Smooth muscle cell (in vitro differentiated cells): ENCODE measurements around the gene RAB31. TPM values are rescaled to one million over a fixed set of nuclear protein-coding genes. Genes with fewer than 3 reads are reported as not detected.
A peak's percentile ranks its signal among the peaks of the same experiment; 100 is the strongest.

ENCODE experiments used
- DNase-seq: peaks from one replicate; lab custom pipeline; 2025; ENCODE audit not compliant: unreplicated experiment; lab: John Stamatoyannopoulos, UW
- H2AFZ ChIP-seq: fragments of 200-600 bp; sonication (generic); 2 replicates; pipeline ENCODE4 v1.6.0; 2016; ENCODE audit warnings: antibody characterized with exemption, low read depth, mild to moderate bottlenecking
- H3F3A ChIP-seq: fragments of 200-600 bp; sonication (generic); 2 replicates; pipeline ENCODE4 v1.6.0; 2017; ENCODE audit warnings: antibody characterized with exemption, low read depth
- H3K27ac ChIP-seq: fragments of 200-600 bp; sonication (generic); 2 replicates; pipeline ENCODE4 v1.5.1; 2016; ENCODE audit warnings: low read depth, mild to moderate bottlenecking
- H3K27me3 ChIP-seq: fragments of 200-600 bp; sonication (generic); 2 replicates; pipeline ENCODE4 v1.6.1; 2016; ENCODE audit warnings: low read depth, mild to moderate bottlenecking
- H3K36me3 ChIP-seq: fragments of 200-600 bp; sonication (generic); 2 replicates; pipeline ENCODE4 v1.5.1; 2016; ENCODE audit warnings: low read depth
- H3K4me1 ChIP-seq: fragments of 200-600 bp; sonication (generic); 2 replicates; pipeline ENCODE4 v1.5.1; 2016; ENCODE audit warnings: low read depth
- H3K4me2 ChIP-seq: fragments of 200-600 bp; sonication (generic); 2 replicates; pipeline ENCODE4 v1.6.0; 2016; ENCODE audit warnings: mild to moderate bottlenecking
- H3K4me3 ChIP-seq: fragments of 200-600 bp; sonication (generic); 2 replicates; pipeline ENCODE4 v1.5.1; 2016; ENCODE audit warnings: mild to moderate bottlenecking
- H3K79me2 ChIP-seq: fragments of 200-600 bp; sonication (generic); 2 replicates; pipeline ENCODE4 v1.6.0; 2016; ENCODE audit warnings: low read depth, mild to moderate bottlenecking
- H3K9ac ChIP-seq: fragments of 200-600 bp; sonication (generic); 2 replicates; pipeline ENCODE4 v1.6.0; 2016; ENCODE audit warnings: low read depth
- H3K9me3 ChIP-seq: fragments of 200-600 bp; sonication (generic); replicated peaks from 2 replicates; pipeline ENCODE4 v1.5.1; 2016; ENCODE audit warnings: low read depth
- H4K20me1 ChIP-seq: fragments of 200-600 bp; sonication (generic); 2 replicates; pipeline ENCODE4 v1.6.0; 2016; ENCODE audit warnings: low read depth
- CTCF ChIP-seq: fragments of 200-600 bp; sonication (generic); IDR thresholded peaks from 2 replicates; pipeline ENCODE4 v1.5.1; 2017; ENCODE audit warnings: borderline replicate concordance, mild to moderate bottlenecking, antibody characterized with exemption; ENCODE audit not compliant: insufficient read depth, poor library complexity, severe bottlenecking
- WGBS: methylation state at CpG from one replicate; pipeline ENCODE4 v1.1.7; 2016; ENCODE audit warnings: low lambda C conversion rate; 5-methylcytosine and 5-hydroxymethylcytosine counted together
- polyA plus RNA-seq: library from polyadenylated mRNA; unstranded; fragments of >200 nt; fragmentation: Nextera tagmentation; extraction: Ambion mirVana; gene quantifications from 2 replicates; pipeline ENCODE4 v1.2.1, GENCODE V29; 2016
- total RNA-seq: library from RNA; depleted of rRNA; stranded (reverse); fragments of >200 nt; gene quantifications from 2 replicates; pipeline ENCODE4 v1.2.3, GENCODE V29; 2014

Gene RAB31
- total and polyA plus RNA-seq, 2 experiments from 2014 or later, result 116 to 414 TPM

- Histone ChIP-seq H3F3A (no peaks in the 10 kb centered on the region), H3K27me3 (no peaks in the 10 kb centered on the region), H3K4me2 (no peak overlapping the region), H4K20me1 (peaks cover 57% of the 10 kb centered on the region), H3K9ac (no peak overlapping the region), H3K79me2 (peaks cover 92% of the 10 kb centered on the region), H3K4me1 (no peaks in the 10 kb centered on the region), H2AFZ (no peak overlapping the region), H3K27ac (peak overlapping the region; percentile 45), H3K9me3 (no peaks in the 10 kb centered on the region), H3K36me3 (no peaks in the 10 kb centered on the region), H3K4me3 (no peak overlapping the region)
- TF ChIP-seq CTCF, result no peak
- no peak for DNase-seq
- WGBS, result 78% methylated on average over 5 of the region's 5 CpGs
These were observed 66.0 kb downstream of the RAB31 start for GRCh38 chr18:9774150-9774549.

- H3K79me2 ChIP-seq, result peaks cover 92% of the 10 kb centered on the region
- no peak overlapping the region for H3K9ac ChIP-seq
- peaks cover 2% of the 10 kb centered on the region for H3F3A ChIP-seq
- H2AFZ ChIP-seq, result no peak overlapping the region
- TF ChIP-seq CTCF, result no peak
- no peak for DNase-seq
- H3K4me3 ChIP-seq, result no peak overlapping the region
- H3K4me1 ChIP-seq, result no peaks in the 10 kb centered on the region
- H3K27ac ChIP-seq, result peak overlapping the region; percentile 45
- peaks cover 58% of the 10 kb centered on the region for H4K20me1 ChIP-seq
- WGBS, result 59% methylated on average over 10 of the region's 10 CpGs
- no peaks in the 10 kb centered on the region for H3K9me3 ChIP-seq
- no peaks in the 10 kb centered on the region for H3K36me3 ChIP-seq
- H3K4me2 ChIP-seq, result no peak overlapping the region
- no peaks in the 10 kb centered on the region for H3K27me3 ChIP-seq
These were observed 67.1 kb downstream of the RAB31 start for GRCh38 chr18:9775178-9775577.

- Histone ChIP-seq H3K9ac (no peak overlapping the region), H3K9me3 (no peaks in the 10 kb centered on the region), H4K20me1 (peaks cover 22% of the 10 kb centered on the region), H3K4me1 (no peaks in the 10 kb centered on the region), H3K4me3 (no peak overlapping the region), H3F3A (peaks cover 30% of the 10 kb centered on the region), H2AFZ (no peak overlapping the region), H3K79me2 (peaks cover 84% of the 10 kb centered on the region), H3K27me3 (no peaks in the 10 kb centered on the region), H3K36me3 (no peaks in the 10 kb centered on the region), H3K27ac (peak overlapping the region; percentile 77), H3K4me2 (no peak overlapping the region)
- no peak for TF ChIP-seq CTCF
- 79% methylated on average over 4 of the region's 4 CpGs for WGBS
- DNase-seq, result no peak
These were observed 71.5 kb downstream of the RAB31 start for GRCh38 chr18:9779630-9780029.

- Histone ChIP-seq H3K79me2 (peaks cover 76% of the 10 kb centered on the region), H3F3A (peaks cover 30% of the 10 kb centered on the region), H3K27ac (peak overlapping the region; percentile 77), H2AFZ (no peak overlapping the region), H3K36me3 (no peaks in the 10 kb centered on the region), H3K9me3 (no peaks in the 10 kb centered on the region), H3K27me3 (no peaks in the 10 kb centered on the region), H3K4me2 (peak overlapping the region; percentile 46), H3K9ac (no peak overlapping the region), H4K20me1 (peaks cover 9% of the 10 kb centered on the region), H3K4me3 (no peak overlapping the region), H3K4me1 (no peaks in the 10 kb centered on the region)
- TF ChIP-seq CTCF, result no peak
- 70% methylated on average over 11 of the region's 11 CpGs for WGBS
- DNase-seq, result no peak
These were observed 74.2 kb downstream of the RAB31 start for GRCh38 chr18:9782073-9782857.
